ENCODE results near the gene ABCA7.
A peak's percentile ranks its signal among the peaks of the same experiment; 100 is the strongest.

ABCA7 gene

DNA sequence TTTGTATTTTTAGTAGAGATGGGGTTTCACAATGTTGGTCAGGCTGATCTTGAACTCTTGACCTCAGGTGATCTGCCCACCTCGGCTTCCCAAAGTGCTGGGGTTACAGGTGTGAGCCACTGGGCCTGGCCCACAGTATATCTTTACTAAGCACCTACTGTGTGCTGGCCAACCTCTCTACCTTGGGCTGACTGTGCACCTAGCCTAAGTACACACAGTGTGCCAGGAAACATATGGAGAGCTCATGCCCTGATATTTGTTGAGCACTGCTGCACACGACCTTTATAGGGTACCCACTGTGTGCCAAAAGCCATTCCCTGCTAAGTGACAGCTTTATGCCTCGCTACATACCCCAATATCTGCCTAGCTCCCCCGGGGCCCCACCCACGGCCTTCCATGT is 20.8 kb downstream of the ABCA7 start:
- no peak for DNase-seq

DNA sequence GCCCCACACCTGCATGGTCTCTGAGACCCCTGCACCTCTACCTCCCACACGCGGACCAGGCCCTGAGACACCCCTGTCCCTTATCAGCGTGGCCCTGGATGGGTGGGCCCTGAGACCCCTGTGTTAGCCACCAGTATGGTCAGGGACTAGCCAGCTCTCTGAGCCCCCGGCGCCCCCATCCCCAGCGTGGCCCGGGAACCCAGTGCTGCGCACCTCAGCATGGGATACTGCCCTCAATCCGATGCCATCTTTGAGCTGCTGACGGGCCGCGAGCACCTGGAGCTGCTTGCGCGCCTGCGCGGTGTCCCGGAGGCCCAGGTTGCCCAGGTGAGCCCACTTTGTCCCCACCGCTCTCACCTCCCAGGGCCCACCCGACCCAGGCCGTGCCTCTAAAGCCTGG is 22.1 kb downstream of the ABCA7 start:
- no peak for DNase-seq

DNA sequence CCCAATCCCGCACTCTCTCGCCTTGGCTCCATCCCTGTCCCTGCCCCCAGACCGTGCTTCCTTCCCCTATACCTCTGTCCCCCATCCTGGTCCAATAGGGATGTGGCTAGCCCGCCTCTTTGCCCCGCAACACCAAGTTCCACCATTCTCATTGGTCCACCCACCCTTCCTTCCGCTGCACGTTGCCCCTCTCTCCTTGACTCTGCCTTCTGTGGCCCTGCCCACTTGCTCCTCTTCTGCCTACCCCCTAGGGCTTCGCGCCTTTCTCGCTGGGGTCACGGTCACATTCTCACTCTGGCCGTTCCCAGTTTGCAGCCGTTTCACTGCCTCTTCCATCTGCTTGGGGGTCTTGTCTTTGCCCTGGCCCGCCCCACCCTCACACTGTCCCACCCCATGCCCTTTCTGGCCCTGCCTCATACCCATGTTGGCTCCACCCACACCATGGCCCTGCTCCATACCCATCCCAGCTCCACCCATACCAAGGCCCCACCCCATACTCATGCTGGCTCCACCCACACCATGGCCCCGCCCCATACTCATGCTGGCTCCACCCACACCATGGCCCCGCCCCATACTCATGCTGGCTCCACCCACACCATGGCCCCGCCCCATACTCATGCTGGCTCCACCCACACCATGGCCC is 22.6 kb downstream of the ABCA7 start:
- DNase-seq = no peak

DNA sequence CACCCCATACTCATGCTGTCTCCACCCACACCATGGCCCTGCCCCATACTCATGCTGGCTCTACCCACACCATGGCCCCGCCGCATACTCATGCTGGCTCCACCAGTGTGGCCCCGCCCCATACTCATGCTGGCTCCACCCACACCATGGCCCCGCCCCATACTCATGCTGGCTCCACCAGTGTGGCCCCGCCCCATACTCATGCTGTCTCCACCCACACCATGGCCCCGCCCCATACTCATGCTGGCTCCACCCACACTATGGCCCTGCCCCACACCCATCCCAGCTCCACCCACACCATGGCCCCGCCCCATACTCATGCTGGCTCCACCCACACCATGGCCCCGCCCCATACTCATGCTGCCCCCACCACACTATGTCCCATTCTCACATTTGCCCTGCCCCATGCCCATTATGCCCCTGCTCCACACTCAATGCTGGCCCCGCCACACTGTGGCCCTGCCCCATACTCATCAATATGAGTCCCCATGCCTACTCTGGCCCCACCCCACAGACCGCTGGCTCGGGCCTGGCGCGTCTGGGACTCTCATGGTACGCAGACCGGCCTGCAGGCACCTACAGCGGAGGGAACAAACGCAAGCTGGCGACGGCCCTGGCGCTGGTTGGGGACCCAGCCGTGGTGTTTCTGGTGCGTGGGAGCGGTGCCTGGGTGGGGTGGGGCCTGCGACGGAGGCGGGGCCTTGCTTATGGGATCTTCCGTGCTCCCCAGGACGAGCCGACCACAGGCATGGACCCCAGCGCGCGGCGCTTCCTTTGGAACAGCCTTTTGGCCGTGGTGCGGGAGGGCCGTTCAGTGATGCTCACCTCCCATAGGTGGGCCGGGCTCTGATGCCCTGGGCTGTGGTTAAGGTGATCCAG is 23.4 kb downstream of the ABCA7 start:
- DNase-seq = no peak

DNA sequence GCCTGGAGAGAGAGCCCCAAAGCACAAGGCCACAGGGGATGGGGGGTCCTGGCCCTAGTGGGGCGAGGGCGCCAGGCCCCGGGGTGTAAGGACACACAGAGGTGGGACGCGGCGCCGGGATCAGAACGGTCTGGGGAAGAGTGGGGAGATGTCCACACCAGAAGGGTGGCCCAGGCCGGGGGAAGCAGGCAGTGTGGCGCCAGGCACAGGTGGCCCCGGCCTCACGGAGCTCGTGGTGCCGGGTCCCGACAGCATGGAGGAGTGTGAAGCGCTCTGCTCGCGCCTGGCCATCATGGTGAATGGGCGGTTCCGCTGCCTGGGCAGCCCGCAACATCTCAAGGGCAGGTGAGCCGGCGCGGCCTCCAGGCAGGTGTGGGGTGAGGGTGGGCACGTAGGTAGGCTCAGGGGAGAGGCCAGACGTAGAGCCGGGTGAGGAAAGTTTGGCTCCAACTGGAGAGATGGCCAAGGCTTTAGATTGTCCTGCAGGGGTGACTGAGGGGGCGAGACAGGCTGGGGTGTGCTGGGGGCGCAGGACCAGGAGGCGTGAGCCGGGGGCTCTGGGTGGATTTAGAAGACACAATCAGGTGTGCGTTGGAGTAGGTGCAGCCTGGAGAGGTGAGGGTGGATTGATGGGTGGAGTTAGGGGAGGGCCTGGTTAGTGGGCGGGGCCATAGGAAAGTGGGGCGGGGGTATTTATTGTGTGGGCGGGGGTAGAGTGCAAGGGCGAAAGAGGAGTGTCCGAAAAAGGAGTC is 24.2 kb downstream of the ABCA7 start:
- DNase-seq = no peak

DNA sequence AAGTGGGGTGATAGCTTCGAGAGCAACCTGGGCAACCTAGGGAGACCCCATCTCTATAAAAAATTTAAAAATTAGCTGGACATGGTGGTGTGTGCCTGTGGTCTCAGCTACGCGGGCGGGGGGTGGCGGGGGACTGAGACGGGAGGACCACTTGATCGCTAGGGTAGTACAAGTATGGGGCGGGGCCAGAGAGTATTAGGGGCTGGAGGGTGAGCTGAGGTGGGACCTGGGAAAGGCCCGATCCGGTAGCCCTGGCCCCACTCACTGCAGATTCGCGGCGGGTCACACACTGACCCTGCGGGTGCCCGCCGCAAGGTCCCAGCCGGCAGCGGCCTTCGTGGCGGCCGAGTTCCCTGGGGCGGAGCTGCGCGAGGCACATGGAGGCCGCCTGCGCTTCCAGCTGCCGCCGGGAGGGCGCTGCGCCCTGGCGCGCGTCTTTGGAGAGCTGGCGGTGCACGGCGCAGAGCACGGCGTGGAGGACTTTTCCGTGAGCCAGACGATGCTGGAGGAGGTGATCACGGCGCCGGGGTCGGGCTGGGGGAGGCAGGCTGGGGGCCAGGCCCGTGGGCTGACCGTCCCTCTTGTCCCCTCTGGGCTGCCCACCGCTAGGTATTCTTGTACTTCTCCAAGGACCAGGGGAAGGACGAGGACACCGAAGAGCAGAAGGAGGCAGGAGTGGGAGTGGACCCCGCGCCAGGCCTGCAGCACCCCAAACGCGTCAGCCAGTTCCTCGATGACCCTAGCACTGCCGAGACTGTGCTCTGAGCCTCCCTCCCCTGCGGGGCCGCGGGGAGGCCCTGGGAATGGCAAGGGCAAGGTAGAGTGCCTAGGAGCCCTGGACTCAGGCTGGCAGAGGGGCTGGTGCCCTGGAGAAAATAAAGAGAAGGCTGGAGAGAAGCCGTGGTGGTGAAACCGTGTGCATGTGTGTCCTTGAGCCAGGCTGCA is 25.0 kb downstream of the ABCA7 start:
- peak; percentile 67 for DNase-seq

DNA sequence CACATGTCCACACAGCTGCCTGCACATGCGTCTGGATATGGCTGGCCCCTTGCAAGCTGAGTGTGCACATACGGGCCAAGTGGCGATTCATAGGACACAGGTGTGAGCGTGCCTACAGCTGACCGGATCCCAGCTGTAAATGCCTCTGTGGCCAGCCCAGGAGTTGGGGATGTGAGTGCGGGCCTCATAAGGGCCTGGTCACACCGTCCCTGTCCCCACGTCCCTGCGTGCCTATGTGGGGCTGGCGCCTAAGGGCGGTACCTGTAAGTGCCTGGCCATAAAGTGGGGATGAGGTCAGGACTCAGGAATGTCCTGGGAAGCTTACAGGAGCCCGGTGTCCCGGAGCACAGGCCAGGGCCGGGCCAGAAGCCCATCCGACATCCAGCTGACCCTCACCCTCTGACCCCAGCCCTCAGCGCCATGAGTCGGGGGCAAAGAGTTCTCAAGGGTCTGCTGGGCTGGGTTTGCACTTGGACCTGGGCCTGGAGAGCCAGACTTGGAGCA is 25.8 kb downstream of the ABCA7 start:
- DNase-seq = no peak

DNA sequence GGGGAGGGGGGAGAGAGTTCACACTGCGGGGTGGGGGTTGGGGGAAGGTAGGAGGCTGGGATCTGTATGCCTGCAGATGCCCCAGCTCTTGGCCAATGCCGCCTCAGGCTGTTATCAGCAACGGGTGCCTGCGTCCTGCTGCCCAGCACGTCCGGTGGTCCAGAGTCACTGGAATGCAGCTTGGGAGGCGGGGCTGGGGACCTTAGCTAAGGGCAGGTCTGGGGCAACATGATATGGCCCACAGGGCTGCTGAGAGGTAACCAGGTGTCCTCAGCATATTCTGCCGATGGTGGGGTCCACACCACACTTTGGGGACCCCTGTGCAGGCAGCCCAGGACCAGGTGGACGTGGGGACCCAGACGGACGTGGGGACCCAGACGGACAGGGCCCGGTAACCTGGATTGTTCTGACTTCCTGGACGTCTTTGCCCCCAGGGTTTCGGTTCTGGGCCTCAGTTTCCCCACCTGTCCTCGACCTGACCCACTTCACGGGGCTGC is 26.4 kb downstream of the ABCA7 start:
- no peak for DNase-seq

DNA sequence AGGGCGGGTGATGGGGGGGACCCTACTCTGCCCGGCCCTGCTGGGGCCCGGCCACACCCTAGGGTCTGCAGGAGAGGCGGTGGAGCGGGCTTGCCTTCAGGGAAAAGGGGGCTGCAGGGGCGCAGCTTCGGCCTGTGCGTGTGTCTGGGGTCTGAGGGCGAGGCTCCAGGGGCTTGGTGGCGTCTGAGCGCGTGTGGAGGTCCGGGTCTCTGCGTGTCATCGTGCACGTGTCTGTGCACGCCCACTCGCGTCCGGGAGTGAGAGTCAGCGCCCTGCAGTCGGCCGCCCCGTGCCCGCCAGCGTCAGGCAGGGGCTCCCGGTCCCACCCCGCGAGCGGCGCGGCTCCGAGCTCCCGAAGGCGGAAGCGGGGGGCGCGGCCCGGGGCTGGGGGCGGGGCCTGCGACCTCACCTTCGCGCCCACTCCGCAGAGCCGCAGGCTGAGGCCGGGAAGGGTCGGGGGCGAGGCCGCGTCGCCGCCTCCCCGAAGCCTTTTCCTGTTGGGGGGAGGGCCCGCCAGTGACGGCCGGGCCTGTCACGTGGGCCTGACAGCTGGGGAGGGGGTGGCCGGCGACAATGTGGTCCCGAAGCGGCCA is 26.9 kb downstream of the ABCA7 start, which contains the start of gene ARHGAP45:
Gene ARHGAP45 (plus strand): TSS at position 420 of the 593 bp plus-strand sequence. CDS start 239 bp downstream, outside the sequence.
- no peak for DNase-seq

DNA sequence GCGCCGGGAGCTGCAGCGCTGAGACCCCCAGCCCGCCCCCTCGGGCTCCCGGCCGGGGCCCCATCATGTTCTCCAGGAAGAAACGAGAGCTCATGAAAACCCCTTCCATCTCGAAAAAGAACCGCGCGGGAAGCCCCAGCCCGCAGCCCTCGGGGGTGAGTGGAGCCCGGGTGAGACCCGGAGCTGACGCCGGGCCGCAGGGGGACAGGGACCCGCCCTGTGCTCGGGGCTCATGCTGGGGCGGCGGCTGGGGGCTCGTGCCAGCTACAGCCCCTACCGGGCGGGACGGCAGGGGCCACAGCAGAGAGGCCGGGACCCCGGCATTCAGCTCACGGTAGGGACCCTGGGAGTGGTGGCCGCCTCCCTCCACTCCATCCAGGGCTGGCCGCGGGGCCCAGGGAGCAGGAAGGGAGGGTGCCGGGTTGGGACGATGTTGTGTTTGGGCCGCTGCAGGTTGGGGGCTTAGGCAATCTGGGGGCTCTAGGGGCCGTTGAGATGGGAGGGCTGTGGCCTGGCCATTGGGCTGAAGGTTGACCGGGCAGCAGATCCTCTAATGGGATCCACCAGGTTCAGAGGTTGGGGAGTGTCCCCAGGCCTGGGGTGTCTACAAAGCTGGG is 27.5 kb downstream of the ABCA7 start:
- no peak for DNase-seq

DNA sequence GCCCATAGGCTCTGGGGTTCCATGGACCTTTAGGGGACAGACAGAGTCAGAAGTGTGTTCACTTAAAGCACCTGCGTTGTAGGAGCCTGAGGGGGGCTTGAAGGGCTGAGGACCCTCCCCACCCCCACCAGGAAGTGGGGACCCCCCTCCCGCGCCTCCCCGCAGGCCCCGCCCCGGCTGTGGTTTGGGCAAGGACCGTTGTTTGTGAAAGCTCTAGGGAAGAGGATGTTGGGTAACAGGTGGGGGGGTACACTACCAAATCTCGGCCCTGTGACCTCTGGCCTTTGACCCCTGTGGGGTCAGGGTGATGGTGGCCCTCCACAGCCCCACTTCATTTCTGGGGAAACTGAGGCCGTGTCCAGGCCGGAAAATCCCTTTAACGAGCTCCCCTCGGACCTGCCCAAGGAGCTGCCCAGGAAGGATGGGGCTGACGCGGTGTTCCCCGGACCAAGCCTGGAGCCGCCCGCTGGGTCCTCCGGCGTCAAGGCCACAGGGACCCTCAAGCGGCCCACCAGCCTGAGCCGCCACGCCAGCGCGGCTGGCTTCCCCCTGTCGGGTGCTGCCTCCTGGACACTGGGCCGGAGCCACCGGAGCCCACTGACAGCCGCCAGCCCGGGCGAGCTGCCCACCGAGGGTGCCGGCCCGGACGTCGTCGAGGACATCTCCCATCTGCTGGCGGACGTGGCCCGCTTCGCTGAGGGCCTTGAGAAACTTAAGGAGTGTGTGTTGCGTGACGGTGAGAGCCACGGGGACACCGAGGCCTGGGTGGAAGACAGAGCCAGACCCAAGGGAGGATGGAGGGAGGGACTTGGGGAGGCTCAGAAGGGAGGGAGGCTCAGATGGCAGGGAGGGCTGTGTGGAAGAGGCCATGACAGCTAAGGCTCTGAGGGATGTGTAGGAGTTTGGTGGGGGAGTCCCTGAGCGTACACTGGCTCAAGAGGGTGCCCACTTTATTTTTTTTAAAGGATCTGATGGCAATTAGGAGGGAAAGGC is 28.4 kb downstream of the ABCA7 start:
- DNase-seq = no peak

DNA sequence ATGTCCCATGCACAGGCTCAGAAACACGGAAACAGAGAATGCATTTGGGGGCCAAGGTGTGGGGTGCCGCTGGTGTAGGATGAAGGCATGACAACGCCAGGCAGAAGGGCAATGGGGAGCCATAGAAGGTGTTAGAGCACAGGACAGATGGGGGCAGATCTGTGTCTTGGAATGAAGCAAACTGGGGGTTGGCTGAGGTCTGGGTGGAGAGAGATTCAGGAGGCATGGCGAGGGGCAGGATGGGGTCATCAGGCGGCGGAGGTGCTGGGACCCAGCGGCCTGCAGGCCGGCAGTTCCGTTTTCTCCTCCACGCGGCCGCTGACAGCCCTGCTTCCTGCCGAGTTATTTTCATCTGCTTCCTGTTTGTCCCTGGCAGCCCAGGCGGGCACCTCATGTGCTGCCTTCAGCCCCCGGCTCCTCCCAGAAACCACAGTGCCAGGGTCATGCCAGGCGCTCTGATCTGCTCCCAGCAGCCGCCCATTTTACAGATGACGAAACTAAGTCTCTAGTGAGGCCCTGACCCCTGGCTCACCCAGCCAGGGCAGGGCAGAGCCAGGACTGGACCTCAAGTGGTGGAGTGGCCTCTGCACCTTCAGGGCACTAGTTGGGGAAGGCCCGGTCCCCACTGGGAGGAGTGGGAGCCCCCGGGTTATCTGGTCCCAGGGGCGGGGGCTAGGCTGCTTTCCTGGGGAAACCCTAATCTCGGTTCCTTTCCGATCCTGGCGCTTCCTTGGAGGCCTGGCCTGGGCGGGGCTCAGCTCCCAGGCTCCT is 29.3 kb downstream of the ABCA7 start:
- DNase-seq = peak; percentile 68

DNA sequence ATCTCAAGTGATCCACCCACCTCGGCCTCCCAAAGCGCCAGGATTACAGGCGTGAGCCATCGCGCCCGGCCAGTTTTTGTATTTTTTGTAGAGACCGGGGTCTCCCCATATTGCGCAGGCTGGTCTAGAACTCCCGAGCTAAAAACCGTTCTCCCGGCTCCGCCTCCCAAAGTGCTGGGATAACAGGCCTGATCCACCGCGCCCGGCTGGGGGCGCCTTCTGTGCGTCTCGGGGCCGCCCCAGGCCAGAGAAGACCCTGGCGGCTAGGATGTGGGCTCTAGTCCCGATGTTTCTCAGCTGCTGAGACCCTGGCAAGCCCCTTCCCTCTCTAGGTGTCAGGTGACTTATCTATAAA is 30.6 kb downstream of the ABCA7 start:
- no peak for DNase-seq

DNA sequence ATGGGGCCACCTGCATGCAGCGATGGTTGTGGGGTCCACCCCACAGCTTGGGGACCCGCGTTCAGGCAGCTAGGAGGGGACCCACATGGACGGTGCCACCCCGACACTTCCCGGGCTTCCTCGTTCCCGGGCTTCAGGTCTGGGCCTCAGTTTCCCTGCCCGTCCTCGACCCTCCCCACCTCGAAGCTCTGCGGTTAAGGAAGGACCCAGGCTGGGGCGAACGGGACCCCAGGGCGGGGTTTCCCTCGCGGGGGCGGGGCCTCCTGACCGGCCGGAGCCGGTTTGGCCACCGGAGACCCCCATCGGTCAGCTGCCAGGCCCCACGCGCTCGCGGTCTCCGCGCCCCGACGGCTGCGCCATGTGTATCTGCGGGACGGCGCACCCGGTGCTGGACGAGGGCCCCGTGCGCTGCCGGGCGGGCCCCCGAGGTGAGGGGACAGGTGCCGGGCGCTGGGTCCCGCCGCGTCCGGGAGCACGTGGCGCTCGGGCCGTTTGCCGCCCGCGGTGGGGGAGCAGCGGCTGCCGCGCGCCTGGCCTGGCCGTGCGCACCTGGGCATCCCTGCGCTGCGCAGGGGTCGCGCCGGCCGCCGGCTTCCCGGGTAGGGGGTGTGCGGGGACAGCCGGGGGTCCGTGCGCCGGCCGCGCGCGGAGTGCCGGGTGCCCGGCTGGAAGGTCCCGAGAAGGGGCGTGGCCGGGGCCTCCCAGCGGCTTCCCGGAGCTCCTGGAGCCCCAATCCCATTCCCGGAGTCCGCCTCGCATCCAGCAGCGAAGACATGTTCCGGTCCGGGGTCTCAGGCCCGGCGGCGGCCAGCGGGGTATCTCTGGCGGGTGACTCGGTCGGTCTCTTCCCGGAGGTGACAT is 31.3 kb downstream of the ABCA7 start:
- no peak for DNase-seq

DNA sequence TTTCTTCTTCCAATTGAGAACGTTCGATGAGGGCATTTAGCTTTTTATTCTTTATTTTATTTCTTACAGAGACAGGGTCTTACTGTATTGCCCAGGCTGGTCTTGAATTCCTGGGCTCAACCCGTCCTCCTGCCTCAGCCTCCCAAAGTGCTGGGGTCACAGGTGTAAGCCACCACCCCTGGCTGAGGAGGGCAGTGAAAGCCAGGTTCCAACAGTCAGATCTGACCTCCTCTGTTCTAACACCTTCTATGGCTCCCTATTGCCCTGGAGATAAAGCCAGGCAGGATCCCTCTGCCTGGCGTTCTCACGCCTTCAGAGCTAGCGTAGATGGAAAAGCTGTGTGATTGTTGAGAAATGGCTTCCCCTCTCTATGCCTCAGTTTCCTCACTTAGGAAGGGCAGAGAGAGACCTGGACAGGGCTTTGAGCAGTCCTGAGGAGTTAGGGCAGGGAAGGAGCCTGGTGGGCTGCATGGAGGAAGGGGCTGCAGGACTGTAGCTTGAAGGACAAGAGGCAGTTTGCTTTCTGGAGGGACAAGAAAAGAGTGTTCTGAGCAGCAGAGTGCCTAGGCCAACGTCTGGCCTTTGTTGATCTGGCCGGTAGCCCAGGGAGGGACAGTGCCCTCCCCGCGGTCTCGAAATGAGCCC is 32.6 kb downstream of the ABCA7 start:
- DNase-seq = no peak

DNA sequence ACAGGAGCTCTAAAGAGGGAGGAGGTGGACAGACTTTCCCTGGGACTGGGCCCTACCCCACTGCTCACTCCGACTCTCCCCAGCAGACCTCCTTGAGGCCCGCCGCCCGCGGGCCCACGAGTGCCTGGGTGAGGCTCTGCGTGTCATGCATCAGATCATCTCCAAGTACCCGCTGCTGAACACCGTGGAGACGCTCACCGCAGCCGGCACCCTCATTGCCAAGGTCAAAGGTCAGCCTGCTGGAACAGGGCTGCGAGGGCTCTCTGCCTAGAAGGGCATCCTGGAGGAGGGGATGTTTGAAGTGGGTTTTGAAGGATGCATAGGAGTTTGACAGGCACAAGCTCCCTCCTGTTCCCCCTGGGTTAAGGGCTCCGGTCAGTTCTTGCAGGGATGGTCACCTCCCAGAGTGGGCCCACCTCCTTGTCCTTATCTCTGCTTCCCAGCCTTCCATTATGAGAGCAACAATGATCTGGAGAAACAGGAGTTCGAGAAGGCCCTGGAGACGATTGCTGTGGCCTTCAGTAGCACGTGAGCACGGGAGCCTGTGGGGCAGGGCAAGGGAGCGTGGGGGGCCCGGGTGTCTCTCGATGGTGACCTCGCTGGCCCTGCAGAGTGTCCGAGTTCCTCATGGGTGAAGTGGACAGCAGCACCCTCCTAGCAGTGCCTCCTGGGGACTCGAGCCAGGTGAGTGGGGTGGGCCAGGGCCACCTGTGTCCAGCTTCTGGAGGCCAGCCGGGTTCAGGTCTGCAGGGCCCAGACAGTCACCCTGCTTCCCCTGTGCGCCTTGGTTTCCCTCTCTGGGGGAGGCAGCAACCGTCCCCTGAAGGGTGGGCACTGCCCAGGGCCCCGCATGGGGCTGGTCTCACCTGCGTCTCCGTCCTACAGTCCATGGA is 33.4 kb downstream of the ABCA7 start:
- DNase-seq = no peak
